ENCODE measurements around the gene TLCD3B.

Gene TLCD3B

GRCh38 chr16:30006095-30006473 is 25.0 kb downstream of the TLCD3B start:
- TF ChIP-seq EZH2phosphoT487 (IDR thresholded peaks at IDR 0.05; ENCODE audit: borderline replicate concordance, low read length): no peak
- no peak for TF ChIP-seq CTCF (IDR thresholded peaks at IDR 0.05; ENCODE audit: low read depth, low read length, poor library complexity, severe bottlenecking)
- H3K36me3 ChIP-seq (ENCODE audit: control insufficient read depth, low read length): peaks cover 26% of the 10 kb centered on the region
- H4K20me1 ChIP-seq (ENCODE audit: control insufficient read depth, insufficient read depth, low read depth, low read length): no peaks in the 10 kb centered on the region
- H3K4me3 ChIP-seq (ENCODE audit: low read length): no peak overlapping the region
- peaks cover 8% of the 10 kb centered on the region for H3K4me1 ChIP-seq (ENCODE audit: control insufficient read depth, low read length)
- no peaks in the 10 kb centered on the region for H3F3A ChIP-seq (ENCODE audit: control insufficient read depth, insufficient read depth)
- no peak overlapping the region for H3K4me2 ChIP-seq (ENCODE audit: low read length)
- no peaks in the 10 kb centered on the region for H3K9me2 ChIP-seq (replicated peaks; ENCODE audit: control insufficient read depth, low read length)
- peaks cover 20% of the 10 kb centered on the region for H3K27me3 ChIP-seq (ENCODE audit: control insufficient read depth, low read length)
- H3K79me2 ChIP-seq (ENCODE audit: control insufficient read depth, low read length): no peaks in the 10 kb centered on the region
- H3K9me3 ChIP-seq (ENCODE audit: control insufficient read depth, insufficient read depth, low read length): no peaks in the 10 kb centered on the region
- no peak overlapping the region for H3K27ac ChIP-seq (ENCODE audit: low read depth, low read length)

GRCh38 chr16:30005341-30006094 is 25.6 kb downstream of the TLCD3B start:
- H3K27ac ChIP-seq (ENCODE audit: low read depth, low read length): no peak overlapping the region

GRCh38 chr16:30004811-30005242 is 26.2 kb downstream of the TLCD3B start:
- H4K20me1 ChIP-seq (ENCODE audit: control insufficient read depth, insufficient read depth, low read depth, low read length): no peaks in the 10 kb centered on the region
- H3K4me3 ChIP-seq (ENCODE audit: low read length): no peak overlapping the region
- TF ChIP-seq EZH2phosphoT487 (IDR thresholded peaks at IDR 0.05; ENCODE audit: borderline replicate concordance, low read length) (no peak), CTCF (IDR thresholded peaks at IDR 0.05; ENCODE audit: low read depth, low read length, poor library complexity, severe bottlenecking) (no peak)
- no peaks in the 10 kb centered on the region for H3K9me2 ChIP-seq (replicated peaks; ENCODE audit: control insufficient read depth, low read length)
- H3F3A ChIP-seq (ENCODE audit: control insufficient read depth, insufficient read depth): no peaks in the 10 kb centered on the region
- H3K27ac ChIP-seq (ENCODE audit: low read depth, low read length): no peak overlapping the region
- peaks cover 36% of the 10 kb centered on the region for H3K36me3 ChIP-seq (ENCODE audit: control insufficient read depth, low read length)
- no peak overlapping the region for H3K4me2 ChIP-seq (ENCODE audit: low read length)
- H3K4me1 ChIP-seq (ENCODE audit: control insufficient read depth, low read length): no peaks in the 10 kb centered on the region
- H3K9me3 ChIP-seq (ENCODE audit: control insufficient read depth, insufficient read depth, low read length): no peaks in the 10 kb centered on the region
- no peaks in the 10 kb centered on the region for H3K79me2 ChIP-seq (ENCODE audit: control insufficient read depth, low read length)
- peaks cover 8% of the 10 kb centered on the region for H3K27me3 ChIP-seq (ENCODE audit: control insufficient read depth, low read length)

More at GRCh38 chr16:30005341-30006094, 25.6 kb downstream of the TLCD3B start:
- Histone ChIP-seq H3F3A (ENCODE audit: control insufficient read depth, insufficient read depth) (no peaks in the 10 kb centered on the region), H3K4me2 (ENCODE audit: low read length) (no peak overlapping the region), H3K9me3 (ENCODE audit: control insufficient read depth, insufficient read depth, low read length) (no peaks in the 10 kb centered on the region), H3K36me3 (ENCODE audit: control insufficient read depth, low read length) (peaks cover 32% of the 10 kb centered on the region), H3K9me2 (replicated peaks; ENCODE audit: control insufficient read depth, low read length) (no peaks in the 10 kb centered on the region), H3K27me3 (ENCODE audit: control insufficient read depth, low read length) (peaks cover 15% of the 10 kb centered on the region), H4K20me1 (ENCODE audit: control insufficient read depth, insufficient read depth, low read depth, low read length) (no peaks in the 10 kb centered on the region), H3K4me1 (ENCODE audit: control insufficient read depth, low read length) (peaks cover 4% of the 10 kb centered on the region), H3K4me3 (ENCODE audit: low read length) (no peak overlapping the region), H3K79me2 (ENCODE audit: control insufficient read depth, low read length) (no peaks in the 10 kb centered on the region)
- TF ChIP-seq EZH2phosphoT487 (IDR thresholded peaks at IDR 0.05; ENCODE audit: borderline replicate concordance, low read length) (no peak), CTCF (IDR thresholded peaks at IDR 0.05; ENCODE audit: low read depth, low read length, poor library complexity, severe bottlenecking) (peak; percentile 85)
